G401.6 (cell line): ENCODE measurements around the gene FILIP1.
"Not testable (repeated sequence)": the region's sequence is repeated elsewhere in the genome, so short reads cannot be mapped to it uniquely, and the experiment has no call there.

Experiments
- FAIRE-seq: peaks from 2 replicates; lab custom pipeline; 2012; peaks lifted over from hg19 to GRCh38; lab: Jason Lieb, UNC

Gene FILIP1

GRCh38 chr6:75449630-75450206 is 43.9 kb downstream of the FILIP1 start:
- no peak for FAIRE-seq

GRCh38 chr6:75446241-75446880 is 47.2 kb downstream of the FILIP1 start:
- no peak for FAIRE-seq

GRCh38 chr6:75445738-75446137 is 47.9 kb downstream of the FILIP1 start:
- FAIRE-seq, result no peak

GRCh38 chr6:75444899-75445298 is 48.7 kb downstream of the FILIP1 start:
- no peak for FAIRE-seq

GRCh38 chr6:75441883-75442282 is 51.7 kb downstream of the FILIP1 start:
- not testable (repeated sequence) for FAIRE-seq

- not testable (repeated sequence) for FAIRE-seq
Measured at GRCh38 chr6:75441479-75441878, 52.1 kb downstream of the FILIP1 start.

DNA sequence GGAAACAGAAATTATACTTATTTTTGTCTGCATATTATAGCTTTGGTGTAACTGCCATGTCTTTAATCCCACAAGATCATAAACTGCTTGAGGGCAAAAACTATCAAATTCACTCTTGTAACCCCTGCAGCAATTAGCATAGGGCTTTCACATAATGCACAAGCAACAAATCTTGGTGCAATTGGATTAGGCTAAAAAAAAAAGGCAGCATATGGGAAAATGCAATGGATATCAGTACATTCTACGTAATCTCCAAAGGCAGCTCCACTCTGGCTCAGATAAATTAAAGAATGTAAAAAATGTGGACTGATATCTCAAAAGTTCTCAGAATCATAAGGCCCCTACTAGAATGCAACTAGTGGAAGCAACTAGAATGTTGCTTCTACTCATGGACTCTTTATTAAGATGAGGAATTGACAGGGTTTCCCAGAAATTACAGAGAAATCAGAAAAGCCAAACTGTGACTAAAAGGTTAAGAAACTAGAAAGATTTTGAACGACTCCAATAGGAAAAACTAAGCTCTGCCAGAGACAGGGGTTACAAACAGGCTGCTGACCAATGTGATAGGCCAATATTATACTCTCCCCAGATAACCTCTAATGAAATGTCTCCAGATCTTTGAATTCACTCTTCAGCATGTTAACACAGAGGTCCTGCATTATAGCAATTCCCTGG is 55.0 kb downstream of the FILIP1 start:
- FAIRE-seq, result no peak

DNA sequence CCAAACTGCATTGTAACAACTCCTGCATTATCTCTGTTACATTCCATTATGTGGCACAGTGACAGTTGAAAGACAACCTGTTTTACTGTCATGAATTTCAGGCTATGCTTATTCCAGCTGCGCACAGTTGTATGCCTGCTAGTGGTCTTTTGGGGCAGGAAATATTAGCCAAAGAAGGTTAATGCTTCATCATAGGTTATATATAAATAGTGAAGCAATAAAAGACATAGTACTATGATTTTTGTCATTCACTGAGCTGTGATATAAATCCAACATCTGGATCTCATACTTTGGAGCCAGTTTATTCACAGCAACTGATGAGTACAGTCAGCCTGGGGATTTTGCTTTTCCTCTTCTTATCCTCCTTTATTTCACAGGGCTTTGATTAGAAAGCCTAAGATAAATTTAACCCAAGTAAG is 55.6 kb downstream of the FILIP1 start:
- no peak for FAIRE-seq

GRCh38 chr6:75437421-75437891 is 56.1 kb downstream of the FILIP1 start:
- FAIRE-seq, result no peak

GRCh38 chr6:75436869-75437268 is 56.7 kb downstream of the FILIP1 start:
- FAIRE-seq, result no peak

DNA sequence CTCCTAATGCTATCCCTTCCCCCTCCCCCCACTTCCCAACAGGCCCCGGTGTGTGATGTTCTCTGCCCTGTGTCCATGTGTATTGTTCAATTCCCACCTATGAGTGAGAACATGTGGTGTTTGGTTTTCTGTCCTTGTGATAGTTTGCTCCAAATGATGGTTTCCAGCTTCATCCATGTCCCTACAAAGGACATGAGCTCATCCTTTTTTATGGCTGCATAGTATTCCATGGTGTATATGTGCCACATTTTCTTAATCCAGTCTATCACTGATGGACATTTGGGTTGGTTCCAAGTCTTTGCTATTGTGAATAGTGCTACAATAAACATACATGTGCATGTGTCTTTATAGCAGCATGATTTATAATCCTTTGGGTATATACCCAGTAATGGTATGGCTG is 60.8 kb downstream of the FILIP1 start:
- FAIRE-seq, result not testable (repeated sequence)

- FAIRE-seq, result no peak
Measured at GRCh38 chr6:75431379-75431778, 62.2 kb downstream of the FILIP1 start.

DNA sequence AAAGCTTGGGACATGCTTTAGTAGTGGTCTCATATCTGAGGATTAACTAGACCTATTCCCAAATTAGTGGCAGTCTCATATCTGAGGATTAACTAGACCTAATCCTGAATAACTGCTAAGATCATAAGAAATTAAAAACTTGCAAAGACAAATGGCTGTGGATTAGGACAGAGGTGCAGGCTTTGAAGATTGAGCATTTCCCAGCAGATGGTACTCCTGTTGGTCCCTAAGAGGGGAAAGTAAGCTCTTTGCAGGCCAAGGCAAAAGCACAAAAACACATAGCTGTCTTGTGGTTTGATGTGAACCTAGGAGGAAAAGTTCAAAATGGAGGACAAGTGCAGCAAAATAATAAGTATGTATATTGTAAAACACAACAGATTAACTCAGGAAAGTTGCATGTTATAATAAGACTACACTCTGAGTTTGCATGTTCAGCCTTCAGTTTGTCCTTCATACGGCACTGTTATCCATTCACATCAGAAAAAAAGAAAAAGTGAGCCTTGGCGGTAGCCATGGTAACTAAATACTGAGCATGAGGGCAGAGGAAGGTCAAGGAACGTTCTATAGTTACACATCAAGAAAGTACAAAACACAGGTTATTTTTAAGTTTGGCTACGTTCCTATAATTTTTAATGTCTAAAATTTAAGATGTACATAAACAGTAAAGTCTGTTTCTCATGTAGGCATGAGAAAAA is 62.8 kb downstream of the FILIP1 start:
- FAIRE-seq, result no peak

DNA sequence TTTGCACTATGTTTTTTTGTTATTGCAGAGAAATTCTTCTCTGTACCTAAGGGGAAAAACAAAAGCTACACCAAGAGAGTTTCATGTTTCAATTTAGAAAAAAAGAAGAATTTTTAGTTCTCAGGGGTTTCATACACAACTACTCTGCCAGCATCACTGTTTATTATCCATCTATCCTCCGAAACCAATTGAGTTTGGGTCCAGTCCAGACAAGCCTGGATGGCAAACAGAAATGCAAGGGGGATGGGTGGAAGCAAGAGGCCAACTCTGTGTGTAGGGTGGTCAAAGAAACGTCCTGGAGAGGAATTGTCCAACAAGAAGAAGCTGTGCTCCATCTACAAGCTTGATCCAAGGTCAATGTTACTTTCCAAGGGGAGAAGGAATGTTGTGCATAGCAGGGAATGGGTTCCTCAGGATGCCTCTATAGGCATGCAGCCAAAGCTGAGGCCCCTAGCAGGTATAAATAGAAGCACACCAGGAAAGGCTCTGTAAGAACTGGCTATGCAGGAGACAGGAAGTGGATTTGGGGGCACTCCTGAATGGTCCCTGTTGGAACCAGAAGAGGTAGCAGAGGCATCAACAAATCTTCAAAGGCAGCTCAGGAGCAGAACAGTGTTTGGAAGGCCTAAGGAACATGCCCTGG is 64.4 kb downstream of the FILIP1 start:
- FAIRE-seq, result no peak

DNA sequence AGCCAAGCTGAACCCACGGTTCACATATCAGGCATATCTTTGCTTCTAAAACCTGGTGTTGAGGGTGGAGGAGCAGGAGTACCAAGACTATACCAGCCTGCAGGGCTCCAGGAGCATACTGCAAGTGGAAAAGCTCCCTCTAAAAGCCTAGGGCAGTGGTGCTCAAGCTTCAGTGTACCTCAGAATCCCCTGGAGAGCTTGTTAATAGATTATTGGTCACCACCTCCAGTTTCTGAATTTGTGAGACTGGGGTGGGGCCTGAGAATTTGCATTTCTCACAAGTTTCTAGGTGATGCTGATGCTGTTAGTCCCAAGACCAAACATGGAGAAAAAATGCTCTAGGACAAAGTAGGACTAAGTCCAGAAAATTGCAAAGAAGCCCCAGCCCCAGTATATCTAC is 65.4 kb downstream of the FILIP1 start:
- no peak for FAIRE-seq

- FAIRE-seq, result no peak
Measured at GRCh38 chr6:75427329-75427728, 66.3 kb downstream of the FILIP1 start.

DNA sequence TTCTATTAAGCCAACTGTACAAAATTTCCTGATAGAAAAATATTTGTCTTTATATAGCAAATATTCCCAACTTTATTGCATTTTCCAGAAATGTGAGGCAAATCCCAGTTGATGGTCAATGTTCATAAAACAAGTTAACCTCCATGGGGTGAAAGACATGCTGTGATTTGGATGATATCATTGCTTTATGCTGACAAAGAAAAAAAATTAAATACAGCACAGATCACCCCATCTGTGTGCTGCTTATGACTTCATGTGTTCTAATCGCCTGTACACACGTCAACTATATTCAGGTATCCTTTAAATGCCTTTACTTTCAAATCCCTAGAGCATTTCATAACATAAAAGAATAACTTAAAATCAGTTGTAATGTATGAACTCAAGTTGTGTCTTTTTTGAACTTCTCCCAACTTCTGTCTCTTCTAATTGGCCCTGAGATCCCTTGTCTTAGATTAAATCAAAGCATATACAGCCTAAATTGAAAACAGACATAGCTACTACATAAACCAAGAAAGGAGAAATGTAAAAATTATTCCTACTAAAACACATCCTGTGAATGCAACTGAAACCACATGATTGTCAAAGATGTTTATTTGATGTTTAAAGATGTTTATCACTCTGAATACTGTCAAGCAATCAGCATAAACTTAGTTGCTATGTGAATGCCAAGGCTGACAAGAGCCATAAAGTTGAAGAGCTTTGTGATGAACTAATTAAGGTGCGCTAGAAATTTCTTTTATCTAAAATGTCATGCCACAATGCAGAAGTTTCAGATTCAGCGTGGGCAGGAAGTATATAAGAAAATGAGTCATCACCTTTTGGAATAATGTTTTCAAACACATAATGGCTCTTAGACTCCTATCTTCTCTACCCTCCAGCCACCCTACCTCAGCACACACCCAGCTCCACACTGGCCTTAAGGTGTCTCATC is 68.7 kb downstream of the FILIP1 start:
- FAIRE-seq, result no peak

GRCh38 chr6:75423386-75423785 is 70.2 kb downstream of the FILIP1 start:
- FAIRE-seq, result no peak

DNA sequence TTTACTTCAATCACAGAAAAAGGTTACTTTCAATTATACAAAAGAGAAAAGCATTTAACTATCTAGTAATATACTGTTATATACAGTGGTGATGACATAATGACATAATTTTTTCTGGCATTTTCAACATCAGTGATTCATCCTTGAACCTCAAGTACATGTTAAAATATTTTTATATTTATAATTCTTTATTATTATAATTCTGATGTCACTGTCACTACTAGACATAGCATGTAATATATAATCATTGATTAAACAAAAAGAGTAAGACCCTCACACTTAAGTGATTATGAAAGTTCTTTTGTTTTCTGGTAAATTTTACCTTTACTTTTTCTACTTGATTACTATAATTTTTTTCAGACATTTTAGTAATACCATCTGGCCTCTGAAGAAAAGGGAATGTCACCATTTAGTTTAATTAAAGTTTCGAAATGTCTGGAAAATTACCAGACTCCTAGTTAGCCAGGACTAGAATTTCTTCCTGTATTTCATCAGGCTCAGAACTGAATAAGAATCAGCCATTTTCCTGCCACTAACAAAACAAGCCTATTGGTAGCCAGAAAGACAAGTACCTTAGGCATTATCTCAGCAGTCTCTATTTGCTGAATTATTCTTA is 71.5 kb downstream of the FILIP1 start:
- FAIRE-seq, result no peak

DNA sequence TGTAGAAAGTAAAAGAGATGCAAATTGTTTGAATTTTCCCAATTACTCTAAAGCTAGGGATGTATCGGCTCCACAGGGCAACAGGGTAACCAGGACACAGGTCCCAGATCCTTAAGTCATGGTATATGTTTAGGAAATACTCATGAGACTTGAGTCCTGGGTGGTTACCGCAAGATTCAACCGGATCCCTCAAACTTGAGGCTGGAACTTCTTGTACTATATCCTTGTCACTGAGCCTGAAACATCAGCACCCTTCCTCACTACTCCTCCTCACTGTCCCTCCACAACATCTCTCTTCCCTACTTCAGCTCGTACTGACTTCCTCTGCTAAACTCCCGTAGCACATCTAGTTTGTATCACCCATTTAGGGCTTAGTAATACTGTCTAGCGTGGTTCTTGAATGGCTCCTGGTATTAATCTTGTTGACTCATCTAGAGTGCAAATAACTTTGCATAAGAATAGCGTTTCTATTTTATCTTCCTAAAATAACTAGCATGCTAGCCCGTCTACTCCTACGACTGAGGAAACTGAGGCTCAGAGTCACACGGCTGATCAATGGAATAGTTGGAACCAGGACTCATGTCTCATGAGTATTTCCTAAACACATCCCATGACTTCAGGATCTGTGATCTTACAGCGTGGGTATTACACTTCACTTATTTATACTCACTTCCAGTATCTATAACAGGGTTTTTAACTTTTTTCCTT is 72.1 kb downstream of the FILIP1 start:
- FAIRE-seq, result no peak
